ENCODE measurements around the gene TSPO2. TPM values are rescaled to one million over a fixed set of nuclear protein-coding genes. Genes with fewer than 3 reads are reported as not detected.
"Not testable (repeated sequence)": the region's sequence is repeated elsewhere in the genome, so short reads cannot be mapped to it uniquely, and the experiment has no call there.

The TSPO2 gene
- total and polyA plus RNA-seq, 2 of the 8 experiments (the other 6 are each of a cell fraction or from before 2014, with no cell fraction given), result not detected

DNA sequence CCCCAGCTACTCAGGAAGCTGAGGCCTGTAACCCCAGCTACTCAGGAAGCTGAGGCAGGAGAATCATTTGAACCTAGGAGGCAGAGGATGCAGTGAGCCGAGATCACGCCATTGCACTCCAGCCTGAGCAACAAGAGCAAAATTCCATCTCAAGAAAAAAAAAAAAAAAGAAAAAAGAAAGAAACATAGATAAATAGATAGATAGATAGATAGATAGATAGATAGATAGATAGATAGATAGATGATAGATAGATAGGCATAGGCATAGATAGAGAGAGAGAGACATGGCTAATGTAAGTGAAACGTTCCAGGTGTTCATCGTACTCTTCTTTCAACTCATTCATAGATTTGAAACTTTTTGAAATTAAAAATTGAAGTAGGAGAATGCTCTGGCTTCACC lies 35.3 kb upstream of the TSPO2 start:
- H3K18ac ChIP-seq (ENCODE audit: extremely low read depth, low read length); H4K91ac ChIP-seq (replicated peaks; ENCODE audit: insufficient read length, low read length); CTCF ChIA-PET (ENCODE audit: partially characterized antibody); H3K23ac ChIP-seq (ENCODE audit: insufficient read length); H3K4me2 ChIP-seq (ENCODE audit: insufficient read depth in 1 of 2, low read depth in 2 of 2, low read length in 2 of 2); H4K8ac ChIP-seq (ENCODE audit: extremely low read depth, insufficient read depth, low read length); H3K27me3 ChIP-seq (replicated peaks in 1 of 4; ENCODE audit: control insufficient read depth in 3 of 4, extremely low read depth in 1 of 4, insufficient read depth in 3 of 4, low read length in 3 of 4); H2BK5ac ChIP-seq (ENCODE audit: low read depth, low read length); H3K4me1 ChIP-seq (replicated peaks in 1 of 4; ENCODE audit: control insufficient read depth in 3 of 4, insufficient read depth in 4 of 4, low read length in 3 of 4); H4K5ac ChIP-seq (ENCODE audit: insufficient read length, low read depth, low read length); H3K4ac ChIP-seq (replicated peaks; ENCODE audit: insufficient read length, low read depth, low read length); H4K20me1 ChIP-seq (replicated peaks in 1 of 2; ENCODE audit: control insufficient read depth in 1 of 2, insufficient read depth in 2 of 2, low read length in 2 of 2); H3K9me3 ChIP-seq (ENCODE audit: insufficient read depth in 2 of 2, low read depth in 1 of 2, low read length in 1 of 2); DNase-seq (ENCODE audit: low read depth in 1 of 2, low spot score in 2 of 2); H2BK120ac ChIP-seq (replicated peaks; ENCODE audit: low read depth, low read length); H3K23me2 ChIP-seq (ENCODE audit: low read depth, low read length); H3K4me3 ChIP-seq (ENCODE audit: extremely low read depth in 1 of 4, insufficient read depth in 2 of 4, low read depth in 3 of 4, low read length in 4 of 4); H3K36me3 ChIP-seq (ENCODE audit: control insufficient read depth in 2 of 4, insufficient read depth in 4 of 4, low read length in 3 of 4); H2BK15ac ChIP-seq (ENCODE audit: low read length); H3K9ac ChIP-seq (replicated peaks in 1 of 4; ENCODE audit: extremely low read depth in 1 of 4, low read depth in 3 of 4, low read length in 3 of 4); H2BK12ac ChIP-seq (ENCODE audit: low read depth, low read length); H3K14ac ChIP-seq (ENCODE audit: insufficient read length); H2BK20ac ChIP-seq (ENCODE audit: low read length); H3K79me2 ChIP-seq (ENCODE audit: control insufficient read depth in 1 of 2, insufficient read depth in 2 of 2, low read length in 2 of 2); POLR2A ChIA-PET (ENCODE audit: partially characterized antibody); FAIRE-seq; H2AFZ ChIP-seq (ENCODE audit: low read length); H2AK5ac ChIP-seq (ENCODE audit: low read depth, low read length); H3K27ac ChIP-seq (ENCODE audit: low read depth, low read length); H3K79me1 ChIP-seq (ENCODE audit: low read depth, low read length): not testable (repeated sequence)
- peak overlapping the region; percentile 9 for H3K56ac ChIP-seq (replicated peaks; ENCODE audit: insufficient read length, low read depth, low read length)
- WGBS, 2 experiments (ENCODE audit: extremely low coverage in 1 of 2, insufficient coverage in 1 of 2, insufficient read length in 1 of 2, insufficient replicate concordance in 2 of 2, low coverage in 1 of 2, low lambda C conversion rate in 2 of 2, missing lambda C conversion rate in 1 of 2), result 90% methylated on average over 3 of the region's 4 CpGs; no CpG with 5 or more reads in 1 of the 2 experiments

All from H1 (cell line).